Liver (tissue), 9 donors: Measurements from ENCODE around the gene FN3K. TPM values are rescaled to one million over a fixed set of nuclear protein-coding genes. Genes with fewer than 3 reads are reported as not detected.

Experiments
- DNase-seq: peaks from one replicate; pipeline ENCODE4 v3.0.0-alpha.2; 2017; ENCODE audit warnings: low spot score
- H3K27ac ChIP-seq, 2 donors: one replicate each; pipeline ENCODE4 v1.7.0; 2013; ENCODE audit warnings: inconsistent platforms in 2 of 2, low read length in 2 of 2, control low read depth in 1 of 2, low read depth in 1 of 2, mild to moderate bottlenecking in 1 of 2
- H3K27me3 ChIP-seq, 4 donors: one replicate each; pipeline versions ENCODE4 v1.6.1 to v1.7.0; 2013; ENCODE audit warnings: low read length in 3 of 4, inconsistent platforms in 1 of 4, mild to moderate bottlenecking in 1 of 4, moderate library complexity in 1 of 4; ENCODE audit not compliant: control insufficient read depth in 4 of 4, insufficient read depth in 4 of 4
- H3K36me3 ChIP-seq, 4 donors: one replicate each; pipeline versions ENCODE4 v1.6.1 to v1.7.0; 2013; ENCODE audit warnings: low read length in 3 of 4, mild to moderate bottlenecking in 3 of 4, low read depth in 1 of 4, moderate library complexity in 1 of 4; ENCODE audit not compliant: control insufficient read depth in 4 of 4, insufficient read depth in 3 of 4
- H3K4me1 ChIP-seq, 4 donors: one replicate each; pipeline versions ENCODE4 v1.6.1 to v1.7.0; 2013; ENCODE audit warnings: low read length in 3 of 4, mild to moderate bottlenecking in 3 of 4, moderate library complexity in 1 of 4; ENCODE audit not compliant: control insufficient read depth in 4 of 4, insufficient read depth in 4 of 4
- H3K4me3 ChIP-seq, 3 donors: one replicate each; pipeline versions ENCODE4 v1.6.1 to v1.7.0; 2013; ENCODE audit warnings: low read length in 3 of 3, control low read depth in 1 of 3, low read depth in 1 of 3, mild to moderate bottlenecking in 1 of 3
- H3K9ac ChIP-seq, 2 donors: one replicate each; pipeline ENCODE4 v1.7.0; 2013; ENCODE audit warnings: low read length in 2 of 2, mild to moderate bottlenecking in 2 of 2, moderate library complexity in 2 of 2, control low read depth in 1 of 2, low read depth in 1 of 2
- H3K9me3 ChIP-seq, 4 donors: one replicate each; pipeline versions ENCODE4 v1.6.1 to v1.7.0; 2013; ENCODE audit warnings: low read length in 3 of 4; ENCODE audit not compliant: control insufficient read depth in 4 of 4
- EGR1 ChIP-seq, 2 donors: IDR thresholded peaks; 2 replicates each; pipeline ENCODE4 v1.6.1; 2016 to 2018; ENCODE audit warnings: antibody characterized with exemption in 2 of 2, low read depth in 2 of 2
- FOXA1 ChIP-seq: IDR thresholded peaks from 2 replicates; pipeline ENCODE4 v1.6.1; 2016; ENCODE audit warnings: antibody characterized with exemption
- FOXA2 ChIP-seq: IDR thresholded peaks from 2 replicates; pipeline ENCODE4 v1.6.1; 2016; ENCODE audit warnings: antibody characterized with exemption
- GABPA ChIP-seq, 2 donors: IDR thresholded peaks in 1 of 2; conservative IDR thresholded peaks in 1 of 2; 2 replicates each; pipeline ENCODE4 v1.6.1; 2016; ENCODE audit warnings: antibody characterized with exemption in 2 of 2, mild to moderate bottlenecking in 1 of 2, moderate library complexity in 1 of 2
- HNF4A ChIP-seq, 2 donors: conservative IDR thresholded peaks; 2 replicates each; pipeline ENCODE4 v1.6.1; 2016; ENCODE audit warnings: antibody characterized with exemption in 2 of 2, mild to moderate bottlenecking in 2 of 2
- NR2F2 ChIP-seq: IDR thresholded peaks from 2 replicates; pipeline ENCODE4 v1.6.1; 2016; ENCODE audit warnings: antibody characterized with exemption
- RXRA ChIP-seq, 2 donors: IDR thresholded peaks; 2 replicates each; pipeline ENCODE4 v1.6.1; 2017 to 2018; ENCODE audit warnings: antibody characterized with exemption in 2 of 2, mild to moderate bottlenecking in 1 of 2
- WGBS: extraction: QIAGEN DNeasy Blood & Tissue Kit; methylation state at CpG from one replicate; pipeline ENCODE4 v1.1.7; 2013; 5-methylcytosine and 5-hydroxymethylcytosine counted together
- polyA plus RNA-seq, 2 donors: library from polyadenylated mRNA; stranded (reverse) in 1 of 2; unstranded in 1 of 2; fragments of 200-250 nt in 1 of 2; fragments of >200 nt in 1 of 2; fragmentation: Nextera tagmentation in 1 of 2; extraction: Ambion mirVana in 1 of 2; gene quantifications; one replicate each; pipeline versions ENCODE4 v1.2.1 to v1.2.3, GENCODE V29; 2013 to 2015
- total RNA-seq, 2 donors: library from RNA; depleted of rRNA; stranded (reverse); fragments of >200 nt; gene quantifications; one replicate each; pipeline ENCODE4 v1.2.3, GENCODE V29; 2014
- TF ChIP-seq, protein P1 (sequence below): IDR thresholded peaks from 2 replicates; pipeline ENCODE4 v1.6.1; 2016; ENCODE audit warnings: antibody characterized with exemption
- TF ChIP-seq, protein P2 (sequence below): IDR thresholded peaks from 2 replicates; pipeline ENCODE4 v1.6.1; 2016; ENCODE audit warnings: antibody characterized with exemption
- TF ChIP-seq, protein P3 (sequence below): IDR thresholded peaks from 2 replicates; pipeline ENCODE4 v1.6.1; 2016; ENCODE audit warnings: antibody characterized with exemption
- TF ChIP-seq, protein P4 (sequence below): fragments of 150-350 bp; IDR thresholded peaks from 2 replicates; pipeline ENCODE4 v1.5.1; 2017; ENCODE audit warnings: improper control_type of control experiment, low read depth, low read length; ENCODE audit not compliant: missing input control
- TF ChIP-seq, protein P5 (sequence below): IDR thresholded peaks from 2 replicates; pipeline ENCODE4 v1.6.1; 2016; ENCODE audit warnings: antibody characterized with exemption, mild to moderate bottlenecking
- donor health status: healthy.
- donor health status: healthy.
- donor health status: healthy.
- donor health status: healthy.
- donor health status: healthy.

Gene FN3K
- total and polyA plus RNA-seq, 4 donors: 18.4 to 28.7 (median 22.9) TPM

DNA sequence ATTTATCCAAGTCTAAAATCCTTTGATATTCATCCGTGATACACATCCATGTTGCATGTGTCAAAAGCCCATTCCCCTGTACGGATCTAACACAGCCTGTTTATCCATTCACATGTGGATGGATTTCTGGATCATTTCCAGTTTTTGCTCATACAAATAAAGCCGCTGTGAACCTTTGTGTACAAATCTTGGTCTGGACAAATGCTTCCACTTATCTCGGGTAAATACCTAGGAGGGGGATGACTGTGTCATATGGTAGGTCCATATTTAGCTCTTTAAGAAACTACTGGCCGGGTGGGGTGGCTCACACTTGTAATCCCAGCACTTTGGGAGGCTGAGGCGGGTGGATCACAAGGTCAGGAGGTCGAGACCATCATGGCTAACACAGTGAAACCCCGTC lies 10.1 kb downstream of the FN3K start:
- Histone ChIP-seq H3K4me1 (peaks cover 3 to 22% (median 5%) of the 10 kb centered on the region in 4 donors), H3K4me3 (no peak overlapping the region), H3K36me3 (peaks cover 4 to 13% (median 8%) of the 10 kb centered on the region in 4 donors), H3K9ac (no peak overlapping the region), H3K27ac (no peak overlapping the region), H3K27me3 (no peaks in the 10 kb centered on the region), H3K9me3 (peaks cover 0 to 4% (median 0%) of the 10 kb centered on the region in 4 donors)
- no peak for DNase-seq
- 68% methylated on average over 8 of the region's 8 CpGs for WGBS
- TF ChIP-seq FOXA2 (peak; percentile 52), GABPA (IDR thresholded peaks at IDR 0.05 in 1 of 2, conservative IDR thresholded peaks at IDR 0.05 in 1 of 2) (no peak), HNF4A (conservative IDR thresholded peaks at IDR 0.05) (peak in 1 of 2 donors; percentile 28), RXRA (IDR thresholded peaks at IDR 0.05) (peak in 1 of 2 donors; percentile 32)
- TF ChIP-seq, protein P1, sequence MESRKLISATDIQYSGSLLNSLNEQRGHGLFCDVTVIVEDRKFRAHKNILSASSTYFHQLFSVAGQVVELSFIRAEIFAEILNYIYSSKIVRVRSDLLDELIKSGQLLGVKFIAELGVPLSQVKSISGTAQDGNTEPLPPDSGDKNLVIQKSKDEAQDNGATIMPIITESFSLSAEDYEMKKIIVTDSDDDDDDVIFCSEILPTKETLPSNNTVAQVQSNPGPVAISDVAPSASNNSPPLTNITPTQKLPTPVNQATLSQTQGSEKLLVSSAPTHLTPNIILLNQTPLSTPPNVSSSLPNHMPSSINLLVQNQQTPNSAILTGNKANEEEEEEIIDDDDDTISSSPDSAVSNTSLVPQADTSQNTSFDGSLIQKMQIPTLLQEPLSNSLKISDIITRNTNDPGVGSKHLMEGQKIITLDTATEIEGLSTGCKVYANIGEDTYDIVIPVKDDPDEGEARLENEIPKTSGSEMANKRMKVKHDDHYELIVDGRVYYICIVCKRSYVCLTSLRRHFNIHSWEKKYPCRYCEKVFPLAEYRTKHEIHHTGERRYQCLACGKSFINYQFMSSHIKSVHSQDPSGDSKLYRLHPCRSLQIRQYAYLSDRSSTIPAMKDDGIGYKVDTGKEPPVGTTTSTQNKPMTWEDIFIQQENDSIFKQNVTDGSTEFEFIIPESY: no peak

DNA sequence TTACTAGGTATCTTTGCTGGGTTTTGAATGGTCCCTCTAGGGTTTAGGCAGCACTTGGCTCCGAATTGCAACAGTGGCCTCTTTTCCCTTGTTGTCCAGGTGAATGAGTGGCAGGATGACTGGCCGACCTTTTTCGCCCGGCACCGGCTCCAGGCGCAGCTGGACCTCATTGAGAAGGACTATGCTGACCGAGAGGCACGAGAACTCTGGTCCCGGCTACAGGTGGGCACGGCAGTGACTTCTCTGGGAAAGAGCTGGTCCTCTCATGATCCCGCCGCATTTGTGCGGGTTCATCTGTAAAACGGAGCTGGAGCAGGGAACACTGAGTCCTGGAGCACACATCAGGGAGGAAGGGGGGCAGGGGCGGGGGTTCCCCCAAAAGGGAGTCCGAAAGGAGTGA lies 13.3 kb downstream of the FN3K start:
- no peak for TF ChIP-seq NR2F2
- TF ChIP-seq, protein P2, sequence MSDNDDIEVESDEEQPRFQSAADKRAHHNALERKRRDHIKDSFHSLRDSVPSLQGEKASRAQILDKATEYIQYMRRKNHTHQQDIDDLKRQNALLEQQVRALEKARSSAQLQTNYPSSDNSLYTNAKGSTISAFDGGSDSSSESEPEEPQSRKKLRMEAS: no peak
- TF ChIP-seq RXRA (IDR thresholded peaks at IDR 0.05): no peak
- TF ChIP-seq GABPA (IDR thresholded peaks at IDR 0.05 in 1 of 2, conservative IDR thresholded peaks at IDR 0.05 in 1 of 2): no peak
- TF ChIP-seq, protein P3, sequence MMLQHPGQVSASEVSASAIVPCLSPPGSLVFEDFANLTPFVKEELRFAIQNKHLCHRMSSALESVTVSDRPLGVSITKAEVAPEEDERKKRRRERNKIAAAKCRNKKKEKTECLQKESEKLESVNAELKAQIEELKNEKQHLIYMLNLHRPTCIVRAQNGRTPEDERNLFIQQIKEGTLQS: no peak
- no peak for TF ChIP-seq HNF4A (conservative IDR thresholded peaks at IDR 0.05)
- no peak for TF ChIP-seq EGR1 (IDR thresholded peaks at IDR 0.05; ENCODE audit: low read depth in 2 of 2)
- TF ChIP-seq, protein P4, sequence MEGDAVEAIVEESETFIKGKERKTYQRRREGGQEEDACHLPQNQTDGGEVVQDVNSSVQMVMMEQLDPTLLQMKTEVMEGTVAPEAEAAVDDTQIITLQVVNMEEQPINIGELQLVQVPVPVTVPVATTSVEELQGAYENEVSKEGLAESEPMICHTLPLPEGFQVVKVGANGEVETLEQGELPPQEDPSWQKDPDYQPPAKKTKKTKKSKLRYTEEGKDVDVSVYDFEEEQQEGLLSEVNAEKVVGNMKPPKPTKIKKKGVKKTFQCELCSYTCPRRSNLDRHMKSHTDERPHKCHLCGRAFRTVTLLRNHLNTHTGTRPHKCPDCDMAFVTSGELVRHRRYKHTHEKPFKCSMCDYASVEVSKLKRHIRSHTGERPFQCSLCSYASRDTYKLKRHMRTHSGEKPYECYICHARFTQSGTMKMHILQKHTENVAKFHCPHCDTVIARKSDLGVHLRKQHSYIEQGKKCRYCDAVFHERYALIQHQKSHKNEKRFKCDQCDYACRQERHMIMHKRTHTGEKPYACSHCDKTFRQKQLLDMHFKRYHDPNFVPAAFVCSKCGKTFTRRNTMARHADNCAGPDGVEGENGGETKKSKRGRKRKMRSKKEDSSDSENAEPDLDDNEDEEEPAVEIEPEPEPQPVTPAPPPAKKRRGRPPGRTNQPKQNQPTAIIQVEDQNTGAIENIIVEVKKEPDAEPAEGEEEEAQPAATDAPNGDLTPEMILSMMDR: no peak
- no peak for TF ChIP-seq FOXA2
- TF ChIP-seq, protein P5, sequence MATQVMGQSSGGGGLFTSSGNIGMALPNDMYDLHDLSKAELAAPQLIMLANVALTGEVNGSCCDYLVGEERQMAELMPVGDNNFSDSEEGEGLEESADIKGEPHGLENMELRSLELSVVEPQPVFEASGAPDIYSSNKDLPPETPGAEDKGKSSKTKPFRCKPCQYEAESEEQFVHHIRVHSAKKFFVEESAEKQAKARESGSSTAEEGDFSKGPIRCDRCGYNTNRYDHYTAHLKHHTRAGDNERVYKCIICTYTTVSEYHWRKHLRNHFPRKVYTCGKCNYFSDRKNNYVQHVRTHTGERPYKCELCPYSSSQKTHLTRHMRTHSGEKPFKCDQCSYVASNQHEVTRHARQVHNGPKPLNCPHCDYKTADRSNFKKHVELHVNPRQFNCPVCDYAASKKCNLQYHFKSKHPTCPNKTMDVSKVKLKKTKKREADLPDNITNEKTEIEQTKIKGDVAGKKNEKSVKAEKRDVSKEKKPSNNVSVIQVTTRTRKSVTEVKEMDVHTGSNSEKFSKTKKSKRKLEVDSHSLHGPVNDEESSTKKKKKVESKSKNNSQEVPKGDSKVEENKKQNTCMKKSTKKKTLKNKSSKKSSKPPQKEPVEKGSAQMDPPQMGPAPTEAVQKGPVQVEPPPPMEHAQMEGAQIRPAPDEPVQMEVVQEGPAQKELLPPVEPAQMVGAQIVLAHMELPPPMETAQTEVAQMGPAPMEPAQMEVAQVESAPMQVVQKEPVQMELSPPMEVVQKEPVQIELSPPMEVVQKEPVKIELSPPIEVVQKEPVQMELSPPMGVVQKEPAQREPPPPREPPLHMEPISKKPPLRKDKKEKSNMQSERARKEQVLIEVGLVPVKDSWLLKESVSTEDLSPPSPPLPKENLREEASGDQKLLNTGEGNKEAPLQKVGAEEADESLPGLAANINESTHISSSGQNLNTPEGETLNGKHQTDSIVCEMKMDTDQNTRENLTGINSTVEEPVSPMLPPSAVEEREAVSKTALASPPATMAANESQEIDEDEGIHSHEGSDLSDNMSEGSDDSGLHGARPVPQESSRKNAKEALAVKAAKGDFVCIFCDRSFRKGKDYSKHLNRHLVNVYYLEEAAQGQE: no peak
- TF ChIP-seq FOXA1: no peak
- peaks cover 0 to 1% (median 0%) of the 10 kb centered on the region in 4 donors for H3K36me3 ChIP-seq
- H3K4me1 ChIP-seq: peaks cover 5 to 13% (median 10%) of the 10 kb centered on the region in 4 donors
- H3K9ac ChIP-seq: no peak overlapping the region
- no peak overlapping the region for H3K4me3 ChIP-seq
- no peak overlapping the region for H3K27ac ChIP-seq
- DNase-seq: no peak
- WGBS: 96% methylated on average over 16 of the region's 16 CpGs
- no peaks in the 10 kb centered on the region for H3K9me3 ChIP-seq
- no peaks in the 10 kb centered on the region for H3K27me3 ChIP-seq
